Measurements from ENCODE around the gene IL31RA. TPM values are rescaled to one million over a fixed set of nuclear protein-coding genes. Genes with fewer than 3 reads are reported as not detected.

The IL31RA gene
- total and polyA plus RNA-seq, 10 of the 15 experiments (the other 5 are each of a cell fraction or from before 2014, with no cell fraction given), result 0.03 to 0.31 (median 0.11) TPM; not detected in 2

DNA sequence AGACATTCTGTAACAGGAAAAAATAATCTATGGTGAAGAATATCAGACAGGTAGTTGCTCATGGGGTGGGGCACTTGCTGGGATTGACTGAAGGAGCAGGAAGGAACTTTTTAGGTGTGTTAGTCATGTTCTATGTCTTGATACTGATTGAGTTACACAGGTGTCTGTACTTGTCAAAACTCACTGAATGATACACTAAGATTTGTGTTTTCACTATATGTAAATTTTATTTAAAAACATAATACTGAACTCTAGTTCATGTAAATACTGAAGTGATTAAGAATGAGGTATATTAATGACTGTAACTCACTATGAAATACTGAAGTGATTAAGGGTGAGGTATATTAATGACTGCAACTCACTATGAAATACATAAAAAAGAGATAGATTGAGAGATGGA, 115.1 kb downstream of the IL31RA start:
- H3K4me1 ChIP-seq (ENCODE audit: control insufficient read depth, insufficient read depth, low read length), result no peaks in the 10 kb centered on the region
- SMC1A ChIA-PET (ENCODE audit: uncharacterized antibody, unreplicated experiment), result interaction anchor here (1.2 kb wide), 2 partner anchors 11 to 235 kb away, joined by 4 read pairs; no protein-coding TSS in a partner anchor
- no peak overlapping the region for H3K9ac ChIP-seq (ENCODE audit: control insufficient read depth, insufficient read depth, low read length)
- H3K27me3 ChIP-seq (replicated peaks in 1 of 2; ENCODE audit: control insufficient read depth in 2 of 2, insufficient read depth in 2 of 2, low read length in 1 of 2), result no peaks in the 10 kb centered on the region
- H3K4me2 ChIP-seq (ENCODE audit: control insufficient read depth, insufficient read depth), result no peak overlapping the region
- no peak for TF ChIP-seq CBX5 (IDR thresholded peaks at IDR 0.05; ENCODE audit: low read depth)
- TF ChIP-seq, protein P1, sequence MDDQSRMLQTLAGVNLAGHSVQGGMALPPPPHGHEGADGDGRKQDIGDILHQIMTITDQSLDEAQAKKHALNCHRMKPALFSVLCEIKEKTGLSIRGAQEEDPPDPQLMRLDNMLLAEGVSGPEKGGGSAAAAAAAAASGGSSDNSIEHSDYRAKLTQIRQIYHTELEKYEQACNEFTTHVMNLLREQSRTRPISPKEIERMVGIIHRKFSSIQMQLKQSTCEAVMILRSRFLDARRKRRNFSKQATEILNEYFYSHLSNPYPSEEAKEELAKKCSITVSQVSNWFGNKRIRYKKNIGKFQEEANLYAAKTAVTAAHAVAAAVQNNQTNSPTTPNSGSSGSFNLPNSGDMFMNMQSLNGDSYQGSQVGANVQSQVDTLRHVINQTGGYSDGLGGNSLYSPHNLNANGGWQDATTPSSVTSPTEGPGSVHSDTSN (IDR thresholded peaks at IDR 0.05; ENCODE audit: insufficient replicate concordance, low read depth, low read length), result no peak
- FAIRE-seq (no peak), DNase-seq (ENCODE audit: low read depth, low spot score) (no peak), ATAC-seq (no peak; the same call in 2 of the 3 replicates)
- in situ Hi-C loops (cut with MboI) (no loop called here), intact Hi-C loops (cut with micrococcal nuclease; ENCODE audit: unreplicated experiment) (no loop called here)
- CTCF ChIA-PET, result no interaction called here
- H3K27ac ChIP-seq (ENCODE audit: control insufficient read depth, insufficient read depth), result no peak overlapping the region
- RAD21 ChIA-PET (ENCODE audit: unreplicated experiment), result interaction anchor here (1.4 kb wide), 1 partner anchor 19 kb away, joined by 4 read pairs; no protein-coding TSS in a partner anchor
- H2AFZ ChIP-seq (ENCODE audit: control insufficient read depth, low read depth, low read length), result no peak overlapping the region
- H3K4me3 ChIP-seq, result no peak overlapping the region
- POLR2A ChIA-PET, result no interaction called here
- no peaks in the 10 kb centered on the region for H3K9me3 ChIP-seq (replicated peaks; ENCODE audit: control insufficient read depth, insufficient read depth, low read length)
- peaks cover 2% of the 10 kb centered on the region for H3K79me2 ChIP-seq (ENCODE audit: control insufficient read depth, insufficient read depth, low read length)
- peaks cover 2 to 8% of the 10 kb centered on the region in 2 experiments for H3K36me3 ChIP-seq (ENCODE audit: control insufficient read depth in 2 of 2, insufficient read depth in 2 of 2, low read length in 1 of 2)
- H4K20me1 ChIP-seq (ENCODE audit: control insufficient read depth, insufficient read depth), result no peaks in the 10 kb centered on the region
- no TSS peak for BruUV-seq (replicated peaks)

DNA sequence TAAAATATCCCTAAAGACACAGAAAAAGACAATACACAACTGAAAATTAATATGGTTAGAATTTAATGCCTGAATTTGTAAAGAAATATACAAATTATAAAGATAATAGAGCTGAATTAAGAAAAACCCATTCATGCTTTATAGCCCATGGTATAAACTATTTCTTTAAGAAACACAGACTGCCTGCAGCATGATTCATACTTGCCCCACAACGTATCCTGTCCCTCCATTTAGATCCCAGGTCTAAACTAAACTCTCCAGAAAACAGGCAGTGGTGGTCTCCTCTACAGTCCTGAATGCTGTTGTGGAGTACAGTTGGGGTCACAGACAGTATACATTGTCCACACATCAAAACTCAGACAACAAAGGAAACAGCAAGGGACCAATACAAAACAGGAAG, 118.8 kb downstream of the IL31RA start:
- H2AFZ ChIP-seq (ENCODE audit: control insufficient read depth, low read depth, low read length), result no peak overlapping the region
- intact Hi-C loops (cut with micrococcal nuclease; ENCODE audit: unreplicated experiment) (no loop called here), in situ Hi-C loops (cut with MboI) (no loop called here)
- no peak overlapping the region for H3K4me3 ChIP-seq
- ChIA-PET POLR2A (no interaction called here), CTCF (interaction anchor here (0.7 to 4.1 kb wide), 4 partner anchors 19 to 180 kb away, joined by 3 to 19 read pairs (median 5); no protein-coding TSS in a partner anchor), RAD21 (ENCODE audit: unreplicated experiment) (interaction anchor here (1.2 to 3.3 kb wide), 5 partner anchors 10 to 231 kb away, joined by 3 to 9 read pairs (median 5); no protein-coding TSS in a partner anchor), SMC1A (ENCODE audit: uncharacterized antibody, unreplicated experiment) (interaction anchor here (0.7 to 2.7 kb wide), 12 partner anchors 8 to 979 kb away, joined by 3 to 9 read pairs (median 4); no protein-coding TSS in a partner anchor)
- BruUV-seq (replicated peaks), result no TSS peak
- 95% methylated on average over 1 of the region's 1 CpG for WGBS (ENCODE audit: insufficient coverage, insufficient replicate concordance, low lambda C conversion rate, missing lambda C conversion rate)
- no peaks in the 10 kb centered on the region for H4K20me1 ChIP-seq (ENCODE audit: control insufficient read depth, insufficient read depth)
- H3K27ac ChIP-seq (ENCODE audit: control insufficient read depth, insufficient read depth), result no peak overlapping the region
- ATAC-seq, result no peak
- no peak overlapping the region for H3K9ac ChIP-seq (ENCODE audit: control insufficient read depth, insufficient read depth, low read length)
- no peak for FAIRE-seq
- no peak for DNase-seq (ENCODE audit: low read depth, low spot score)
- no peaks in the 10 kb centered on the region for H3K9me3 ChIP-seq (replicated peaks; ENCODE audit: control insufficient read depth, insufficient read depth, low read length)
- H3K27me3 ChIP-seq (replicated peaks in 1 of 2; ENCODE audit: control insufficient read depth in 2 of 2, insufficient read depth in 2 of 2, low read length in 1 of 2), result no peaks in the 10 kb centered on the region
- peaks cover 5% of the 10 kb centered on the region for H3K79me2 ChIP-seq (ENCODE audit: control insufficient read depth, insufficient read depth, low read length)
- peaks cover 3 to 20% of the 10 kb centered on the region in 2 experiments for H3K36me3 ChIP-seq (ENCODE audit: control insufficient read depth in 2 of 2, insufficient read depth in 2 of 2, low read length in 1 of 2)
- no peaks in the 10 kb centered on the region for H3K4me1 ChIP-seq (ENCODE audit: control insufficient read depth, insufficient read depth, low read length)
- H3K4me2 ChIP-seq (ENCODE audit: control insufficient read depth, insufficient read depth), result no peak overlapping the region
- TF ChIP-seq IKZF2 (IDR thresholded peaks at IDR 0.05), result no peak
- TF ChIP-seq NR2F1 (conservative IDR thresholded peaks at IDR 0.05), result no peak
- no peak for TF ChIP-seq RCOR1 (conservative IDR thresholded peaks at IDR 0.05; ENCODE audit: low read depth, low read length)
- no peak for TF ChIP-seq NFYA (IDR thresholded peaks at IDR 0.05; ENCODE audit: borderline replicate concordance, low read depth, low read length)
- no peak for TF ChIP-seq FOXM1 (IDR thresholded peaks at IDR 0.05; ENCODE audit: low read depth, low read length)
- TF ChIP-seq, protein P2, sequence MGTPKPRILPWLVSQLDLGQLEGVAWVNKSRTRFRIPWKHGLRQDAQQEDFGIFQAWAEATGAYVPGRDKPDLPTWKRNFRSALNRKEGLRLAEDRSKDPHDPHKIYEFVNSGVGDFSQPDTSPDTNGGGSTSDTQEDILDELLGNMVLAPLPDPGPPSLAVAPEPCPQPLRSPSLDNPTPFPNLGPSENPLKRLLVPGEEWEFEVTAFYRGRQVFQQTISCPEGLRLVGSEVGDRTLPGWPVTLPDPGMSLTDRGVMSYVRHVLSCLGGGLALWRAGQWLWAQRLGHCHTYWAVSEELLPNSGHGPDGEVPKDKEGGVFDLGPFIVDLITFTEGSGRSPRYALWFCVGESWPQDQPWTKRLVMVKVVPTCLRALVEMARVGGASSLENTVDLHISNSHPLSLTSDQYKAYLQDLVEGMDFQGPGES (IDR thresholded peaks at IDR 0.05), result no peak
- TF ChIP-seq BMI1 (IDR thresholded peaks at IDR 0.05; ENCODE audit: borderline replicate concordance), result no peak
- no peak for TF ChIP-seq MYB (IDR thresholded peaks at IDR 0.05; ENCODE audit: borderline replicate concordance, low read depth, low read length)
- TF ChIP-seq CEBPB (IDR thresholded peaks at IDR 0.05; ENCODE audit: borderline replicate concordance in 1 of 2, low read depth in 2 of 2, low read length in 2 of 2), result no peak
- TF ChIP-seq SMAD1 (IDR thresholded peaks at IDR 0.05; ENCODE audit: low read depth, partially characterized antibody), result no peak
- no peak for TF ChIP-seq CHD1 (IDR thresholded peaks at IDR 0.05; ENCODE audit: low read depth, low read length)

Measured in GM12878 (cell line).